ENCODE results near the gene ZNF43.

GRCh38 chr19:21841081-21841480, 5.1 kb upstream of the ZNF43 start:
- TF ChIP-seq, protein P1, sequence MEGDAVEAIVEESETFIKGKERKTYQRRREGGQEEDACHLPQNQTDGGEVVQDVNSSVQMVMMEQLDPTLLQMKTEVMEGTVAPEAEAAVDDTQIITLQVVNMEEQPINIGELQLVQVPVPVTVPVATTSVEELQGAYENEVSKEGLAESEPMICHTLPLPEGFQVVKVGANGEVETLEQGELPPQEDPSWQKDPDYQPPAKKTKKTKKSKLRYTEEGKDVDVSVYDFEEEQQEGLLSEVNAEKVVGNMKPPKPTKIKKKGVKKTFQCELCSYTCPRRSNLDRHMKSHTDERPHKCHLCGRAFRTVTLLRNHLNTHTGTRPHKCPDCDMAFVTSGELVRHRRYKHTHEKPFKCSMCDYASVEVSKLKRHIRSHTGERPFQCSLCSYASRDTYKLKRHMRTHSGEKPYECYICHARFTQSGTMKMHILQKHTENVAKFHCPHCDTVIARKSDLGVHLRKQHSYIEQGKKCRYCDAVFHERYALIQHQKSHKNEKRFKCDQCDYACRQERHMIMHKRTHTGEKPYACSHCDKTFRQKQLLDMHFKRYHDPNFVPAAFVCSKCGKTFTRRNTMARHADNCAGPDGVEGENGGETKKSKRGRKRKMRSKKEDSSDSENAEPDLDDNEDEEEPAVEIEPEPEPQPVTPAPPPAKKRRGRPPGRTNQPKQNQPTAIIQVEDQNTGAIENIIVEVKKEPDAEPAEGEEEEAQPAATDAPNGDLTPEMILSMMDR (IDR thresholded peaks at IDR 0.05), result no peak
- no peak for TF ChIP-seq POLR2AphosphoS5 (IDR thresholded peaks at IDR 0.05)

Data from prostate gland (tissue), 2 donors.